OCI-LY3 (cell line): Measurements from ENCODE around the gene LMO3.

Experiments
- H2AFZ ChIP-seq: fragments of 200-600, 300-600 bp; shearing (Covaris generic); 2 replicates; pipeline ENCODE4 v1.6.0; 2014; ENCODE audit warnings: antibody characterized with exemption, low read depth, low read length
- H3K27ac ChIP-seq: fragments of 200-600, 300-600 bp; sonication (generic); 2 replicates; pipeline ENCODE4 v1.5.1; 2014; ENCODE audit warnings: mild to moderate bottlenecking, low read length, moderate library complexity, mixed read lengths
- H3K27me3 ChIP-seq: fragments of 200-600, 300-600 bp; sonication (generic); 2 replicates; pipeline ENCODE4 v1.6.1; 2014; ENCODE audit warnings: low read depth, low read length, mixed read lengths
- H3K36me3 ChIP-seq: fragments of 200-600, 300-600 bp; sonication (generic); replicated peaks from 2 replicates; pipeline ENCODE3; 2014; ENCODE audit warnings: low read depth, low read length, mixed read lengths
- H3K4me1 ChIP-seq: fragments of 300-600, 200-600 bp; sonication (generic); 2 replicates; pipeline ENCODE4 v1.6.1; 2014; ENCODE audit warnings: low read length, mixed read lengths
- H3K4me2 ChIP-seq: fragments of 200-600, 300-600 bp; sonication (generic); 2 replicates; pipeline ENCODE4 v1.6.1; 2014; ENCODE audit warnings: low read length, mixed read lengths
- H3K4me3 ChIP-seq: fragments of 300-600, 200-600 bp; sonication (generic); 2 replicates; pipeline ENCODE4 v1.5.1; 2014; ENCODE audit warnings: antibody characterized with exemption, mild to moderate bottlenecking, low read length, moderate library complexity
- H3K79me2 ChIP-seq: fragments of 300-600, 200-600 bp; shearing (Covaris generic); 2 replicates; pipeline ENCODE4 v1.6.1; 2014; ENCODE audit warnings: mild to moderate bottlenecking, low read length, mixed read lengths
- H3K9ac ChIP-seq: fragments of 300-600, 200-600 bp; shearing (Covaris generic); 2 replicates; pipeline ENCODE4 v1.6.0; 2014; ENCODE audit warnings: mild to moderate bottlenecking, low read length, moderate library complexity
- H3K9me3 ChIP-seq: fragments of 200-600, 300-600 bp; shearing (Covaris generic); 2 replicates; pipeline ENCODE4 v1.6.1; 2014; ENCODE audit warnings: low read length, mixed read lengths; ENCODE audit not compliant: insufficient read depth
- H4K20me1 ChIP-seq: fragments of 200-600, 300-600 bp; sonication (generic); 2 replicates; pipeline ENCODE4 v1.6.1; 2016; ENCODE audit warnings: low read length, mixed read lengths; ENCODE audit not compliant: insufficient read depth
- EZH2phosphoT487 ChIP-seq: fragments of 200-600 bp; shearing (Covaris generic); IDR thresholded peaks from 2 replicates; pipeline ENCODE4 v1.6.1; 2018; ENCODE audit warnings: antibody characterized with exemption, mixed run types, low read depth
- TF ChIP-seq, protein P1 (sequence below): fragments of 200-600, 300-600 bp; sonication (generic); IDR thresholded peaks from 2 replicates; pipeline ENCODE4 v1.5.1; 2014; ENCODE audit warnings: antibody characterized with exemption, low read length, low read depth

The LMO3 gene

DNA sequence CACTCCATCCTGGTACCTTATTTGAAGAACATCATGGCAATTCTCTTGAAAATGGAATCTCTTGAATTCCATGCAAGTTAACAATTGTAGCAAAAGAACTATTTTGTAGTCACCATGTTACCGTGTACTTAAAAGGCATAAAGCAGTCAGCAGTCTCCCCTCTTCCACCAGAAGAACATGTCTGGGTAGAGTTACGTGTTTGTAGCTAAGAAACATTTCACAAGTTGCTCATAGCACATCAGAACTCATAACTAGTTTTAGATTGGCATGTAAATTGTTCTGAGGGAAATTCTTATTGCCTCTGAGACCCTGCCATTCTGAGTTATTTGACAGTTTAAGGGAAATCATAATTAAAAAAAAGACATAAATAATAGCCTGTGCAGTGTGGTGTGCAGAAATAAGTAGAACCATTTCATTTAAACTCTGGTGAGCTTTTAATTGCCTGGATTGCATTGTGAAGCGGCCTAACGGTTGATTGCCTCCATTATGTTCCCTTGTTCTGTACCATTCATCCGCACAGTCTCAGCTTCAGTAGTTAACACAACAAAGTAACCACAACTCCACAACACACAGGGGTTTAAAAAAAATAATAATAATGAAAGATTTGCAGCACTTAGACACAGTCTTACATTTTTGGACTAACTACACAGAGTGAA lies 2.6 kb downstream of the LMO3 start:
- H3K4me3 ChIP-seq: no peak overlapping the region
- no peak for TF ChIP-seq EZH2phosphoT487
- TF ChIP-seq, protein P1, sequence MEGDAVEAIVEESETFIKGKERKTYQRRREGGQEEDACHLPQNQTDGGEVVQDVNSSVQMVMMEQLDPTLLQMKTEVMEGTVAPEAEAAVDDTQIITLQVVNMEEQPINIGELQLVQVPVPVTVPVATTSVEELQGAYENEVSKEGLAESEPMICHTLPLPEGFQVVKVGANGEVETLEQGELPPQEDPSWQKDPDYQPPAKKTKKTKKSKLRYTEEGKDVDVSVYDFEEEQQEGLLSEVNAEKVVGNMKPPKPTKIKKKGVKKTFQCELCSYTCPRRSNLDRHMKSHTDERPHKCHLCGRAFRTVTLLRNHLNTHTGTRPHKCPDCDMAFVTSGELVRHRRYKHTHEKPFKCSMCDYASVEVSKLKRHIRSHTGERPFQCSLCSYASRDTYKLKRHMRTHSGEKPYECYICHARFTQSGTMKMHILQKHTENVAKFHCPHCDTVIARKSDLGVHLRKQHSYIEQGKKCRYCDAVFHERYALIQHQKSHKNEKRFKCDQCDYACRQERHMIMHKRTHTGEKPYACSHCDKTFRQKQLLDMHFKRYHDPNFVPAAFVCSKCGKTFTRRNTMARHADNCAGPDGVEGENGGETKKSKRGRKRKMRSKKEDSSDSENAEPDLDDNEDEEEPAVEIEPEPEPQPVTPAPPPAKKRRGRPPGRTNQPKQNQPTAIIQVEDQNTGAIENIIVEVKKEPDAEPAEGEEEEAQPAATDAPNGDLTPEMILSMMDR: no peak

DNA sequence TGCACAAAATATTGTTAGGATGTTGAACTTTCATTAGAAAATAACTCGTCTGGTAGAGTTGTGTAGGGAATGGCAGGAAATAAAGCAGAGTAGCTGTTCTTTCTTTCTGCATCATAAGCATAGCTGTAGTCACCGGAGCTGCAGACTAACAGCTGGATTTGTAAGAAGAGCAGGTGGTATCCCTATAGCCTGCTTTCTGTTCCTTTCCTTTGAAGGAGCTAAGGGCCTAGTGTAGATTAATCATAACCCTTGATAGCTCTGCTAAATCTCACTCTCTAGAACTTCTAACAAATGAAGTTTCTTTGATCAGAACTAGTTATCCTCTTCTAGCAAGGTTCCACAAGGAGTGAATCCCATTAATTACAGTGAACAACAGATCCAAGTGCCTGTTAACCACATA lies 3.5 kb downstream of the LMO3 start:
- Histone ChIP-seq H3K4me3 (no peak overlapping the region), H3K9me3 (no peaks in the 10 kb centered on the region), H3K79me2 (no peaks in the 10 kb centered on the region), H3K36me3 (no peaks in the 10 kb centered on the region), H3K27me3 (no peaks in the 10 kb centered on the region), H3K4me2 (no peak overlapping the region), H4K20me1 (no peaks in the 10 kb centered on the region), H3K4me1 (no peaks in the 10 kb centered on the region), H2AFZ (no peak overlapping the region), H3K27ac (no peak overlapping the region), H3K9ac (no peak overlapping the region)
- TF ChIP-seq EZH2phosphoT487: no peak
- TF ChIP-seq, protein P1: no peak

More for the DNA sequence above, 2.6 kb downstream of the LMO3 start:
- H3K36me3 ChIP-seq: no peaks in the 10 kb centered on the region
- no peaks in the 10 kb centered on the region for H3K79me2 ChIP-seq
- no peaks in the 10 kb centered on the region for H4K20me1 ChIP-seq
- peaks cover 2% of the 10 kb centered on the region; the same call in 1 of the 2 replicates for H3K27me3 ChIP-seq
- H3K9ac ChIP-seq: no peak overlapping the region
- no peak overlapping the region for H2AFZ ChIP-seq
- H3K27ac ChIP-seq: no peak overlapping the region
- no peaks in the 10 kb centered on the region for H3K9me3 ChIP-seq
- no peak overlapping the region for H3K4me2 ChIP-seq
- H3K4me1 ChIP-seq: peaks cover under 1% of the 10 kb centered on the region; the same call in 1 of the 2 replicates

DNA sequence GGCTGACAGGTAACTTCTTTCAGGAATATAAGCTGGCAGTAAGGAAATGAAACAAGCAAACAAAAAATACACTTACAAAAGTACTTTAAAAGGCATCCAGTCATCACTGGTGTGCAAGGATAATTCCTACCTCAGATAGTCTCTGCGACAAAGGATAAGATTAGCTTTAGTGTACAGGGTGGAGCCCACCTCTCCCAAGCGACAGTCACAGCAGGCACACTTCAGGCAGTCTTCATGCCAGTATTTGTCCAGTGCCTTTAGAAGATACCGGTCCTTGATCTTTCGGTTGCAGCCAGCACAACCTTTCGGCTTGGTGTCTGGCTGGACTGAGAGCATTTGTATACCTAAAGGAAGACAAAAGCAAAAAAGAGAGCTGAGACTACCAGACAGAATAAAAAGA lies 5.4 kb downstream of the LMO3 start:
- Histone ChIP-seq H4K20me1 (no peaks in the 10 kb centered on the region), H3K9me3 (no peaks in the 10 kb centered on the region), H2AFZ (no peak overlapping the region), H3K27me3 (no peaks in the 10 kb centered on the region), H3K4me1 (no peaks in the 10 kb centered on the region), H3K36me3 (no peaks in the 10 kb centered on the region), H3K27ac (no peak overlapping the region), H3K4me2 (no peak overlapping the region), H3K4me3 (no peak overlapping the region), H3K79me2 (no peaks in the 10 kb centered on the region), H3K9ac (no peak overlapping the region)
- TF ChIP-seq, protein P1: no peak
- no peak for TF ChIP-seq EZH2phosphoT487

DNA sequence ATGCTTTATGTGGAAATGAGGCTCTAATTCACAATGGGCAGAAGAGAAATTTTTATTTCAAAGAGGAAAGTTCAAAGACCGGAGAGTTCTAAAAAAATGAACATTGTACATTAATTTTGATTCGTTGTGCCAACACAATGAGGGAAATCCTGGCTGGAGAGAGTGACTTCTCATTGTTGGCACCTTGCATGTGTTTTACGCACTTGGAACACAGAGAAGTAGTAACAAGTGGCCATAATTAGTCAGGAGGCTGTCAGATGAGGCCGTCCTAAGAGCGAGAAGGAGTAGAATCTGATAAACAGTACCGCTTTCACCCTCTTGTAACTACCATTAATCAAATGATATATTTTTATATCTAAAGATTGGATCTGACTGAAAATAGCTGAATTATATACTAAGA lies 6.9 kb downstream of the LMO3 start:
- Histone ChIP-seq H3K36me3 (no peaks in the 10 kb centered on the region), H3K4me2 (no peak overlapping the region), H3K27ac (no peak overlapping the region), H3K9me3 (no peaks in the 10 kb centered on the region), H3K4me3 (no peak overlapping the region), H3K9ac (no peak overlapping the region), H4K20me1 (no peaks in the 10 kb centered on the region), H3K27me3 (no peaks in the 10 kb centered on the region), H3K79me2 (no peaks in the 10 kb centered on the region), H3K4me1 (no peaks in the 10 kb centered on the region), H2AFZ (no peak overlapping the region)
- TF ChIP-seq, protein P1: no peak
- no peak for TF ChIP-seq EZH2phosphoT487
